IgD-negative memory B cell (primary cell): ENCODE data around the gene SV2B. TPM values are rescaled to one million over a fixed set of nuclear protein-coding genes. Genes with fewer than 3 reads are reported as not detected.

Experiments
- H3K27ac Mint-ChIP-seq, 3 donors: one replicate each; pipeline ENCODE4 v1.8.0; 2020 to 2022; ENCODE audit warnings: mild to moderate bottlenecking in 3 of 3, mixed read lengths in 3 of 3, moderate library complexity in 1 of 3
- H3K27me3 Mint-ChIP-seq: one replicate; pipeline ENCODE4 v1.8.0; 2021; ENCODE audit warnings: mixed read lengths
- H3K36me3 Mint-ChIP-seq: one replicate; pipeline ENCODE4 v1.8.0; 2020; ENCODE audit warnings: mild to moderate bottlenecking, mixed read lengths
- H3K4me1 Mint-ChIP-seq, 3 donors: one replicate each; pipeline ENCODE4 v1.8.0; 2020 to 2022; ENCODE audit warnings: mixed read lengths in 3 of 3, mild to moderate bottlenecking in 1 of 3
- H3K4me3 Mint-ChIP-seq, 4 donors: one replicate each; pipeline ENCODE4 v1.8.0; 2020 to 2022; ENCODE audit warnings: mild to moderate bottlenecking in 4 of 4, mixed read lengths in 4 of 4, moderate library complexity in 3 of 4
- H3K9me3 Mint-ChIP-seq, 3 donors: one replicate each; pipeline ENCODE4 v1.8.0; 2020 to 2021; ENCODE audit warnings: mixed read lengths in 3 of 3, mild to moderate bottlenecking in 1 of 3
- polyA plus RNA-seq: library from polyadenylated mRNA; unstranded; fragments of 300-500 nt; fragmentation: Illumina TruSeq; gene quantifications from one replicate; pipeline ENCODE4 v1.2.3, GENCODE V29; 2021

SV2B gene
- polyA plus RNA-seq, 1 donor from 2014 or later = 0.01 TPM

DNA sequence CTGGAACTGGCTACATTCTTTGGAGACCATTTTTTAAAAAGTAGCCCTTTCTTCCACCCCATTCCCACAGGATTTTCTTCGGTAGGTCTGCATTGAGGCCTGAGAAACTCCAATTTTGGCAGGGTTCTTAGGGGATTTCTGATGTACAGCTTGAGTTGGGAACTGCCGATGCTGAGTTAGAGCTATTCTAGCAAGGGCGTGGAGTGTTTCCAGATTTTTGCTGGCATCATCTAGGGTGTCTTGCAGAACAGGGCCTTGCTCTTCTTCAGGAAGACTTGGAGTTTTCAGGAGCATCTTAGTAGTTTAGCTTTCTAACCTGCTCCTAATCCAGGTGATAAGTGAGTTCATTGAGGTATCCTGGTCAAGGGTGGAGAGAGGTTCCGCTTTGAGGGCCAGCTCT is 41.0 kb downstream of the SV2B start:
- Mint-ChIP-seq H3K27ac (no peak overlapping the region), H3K4me1 (peaks cover 2 to 4% (median 4%) of the 10 kb centered on the region in 3 donors), H3K36me3 (no peaks in the 10 kb centered on the region), H3K9me3 (peaks cover 0 to 6% (median 4%) of the 10 kb centered on the region in 3 donors), H3K27me3 (peaks cover 14% of the 10 kb centered on the region), H3K4me3 (no peak overlapping the region)

GRCh38 chr15:91142106-91142744 is 42.2 kb downstream of the SV2B start:
- Mint-ChIP-seq H3K36me3 (no peaks in the 10 kb centered on the region), H3K4me3 (no peak overlapping the region), H3K27me3 (peaks cover 14% of the 10 kb centered on the region), H3K9me3 (peaks cover 0 to 6% (median 4%) of the 10 kb centered on the region in 3 donors), H3K27ac (no peak overlapping the region), H3K4me1 (peaks cover 2 to 4% (median 4%) of the 10 kb centered on the region in 3 donors)

DNA sequence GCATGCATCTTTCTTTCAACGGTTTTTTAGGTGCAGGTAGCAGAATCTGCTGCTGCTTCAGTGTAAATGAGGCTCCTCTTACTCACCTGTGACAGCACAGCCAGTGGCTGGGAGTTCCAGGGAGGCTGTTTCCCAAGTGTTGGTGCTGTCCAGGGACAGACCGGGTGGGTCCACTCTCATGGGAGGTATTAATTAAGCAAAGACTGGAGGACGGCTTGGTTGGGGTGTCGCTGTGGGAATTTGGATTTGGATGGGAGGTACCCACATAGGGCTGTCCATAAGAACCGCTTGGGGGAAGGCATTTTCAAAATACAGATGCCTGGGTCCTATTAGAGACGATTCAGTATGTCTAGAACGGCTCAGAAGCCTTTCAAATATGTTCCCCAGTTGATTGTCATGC is 42.9 kb downstream of the SV2B start:
- H3K27me3 Mint-ChIP-seq = peaks cover 14% of the 10 kb centered on the region
- H3K4me3 Mint-ChIP-seq = no peak overlapping the region
- no peak overlapping the region for H3K27ac Mint-ChIP-seq
- peaks cover 0 to 2% (median 0%) of the 10 kb centered on the region in 3 donors for H3K9me3 Mint-ChIP-seq
- peaks cover 2 to 4% (median 4%) of the 10 kb centered on the region in 3 donors for H3K4me1 Mint-ChIP-seq
- no peaks in the 10 kb centered on the region for H3K36me3 Mint-ChIP-seq

- no peak overlapping the region for H3K4me3 Mint-ChIP-seq
- no peaks in the 10 kb centered on the region for H3K9me3 Mint-ChIP-seq
- H3K4me1 Mint-ChIP-seq = peaks cover 2 to 4% (median 4%) of the 10 kb centered on the region in 3 donors
- no peaks in the 10 kb centered on the region for H3K36me3 Mint-ChIP-seq
- peaks cover 19% of the 10 kb centered on the region for H3K27me3 Mint-ChIP-seq
- no peak overlapping the region for H3K27ac Mint-ChIP-seq
Measured at GRCh38 chr15:91146728-91147127, 46.7 kb downstream of the SV2B start.

- no peaks in the 10 kb centered on the region for H3K9me3 Mint-ChIP-seq
- H3K27ac Mint-ChIP-seq = no peak overlapping the region
- H3K36me3 Mint-ChIP-seq = no peaks in the 10 kb centered on the region
- no peaks in the 10 kb centered on the region for H3K4me1 Mint-ChIP-seq
- no peak overlapping the region for H3K4me3 Mint-ChIP-seq
- peaks cover 23% of the 10 kb centered on the region for H3K27me3 Mint-ChIP-seq
Measured at GRCh38 chr15:91148243-91148642, 48.2 kb downstream of the SV2B start.

DNA sequence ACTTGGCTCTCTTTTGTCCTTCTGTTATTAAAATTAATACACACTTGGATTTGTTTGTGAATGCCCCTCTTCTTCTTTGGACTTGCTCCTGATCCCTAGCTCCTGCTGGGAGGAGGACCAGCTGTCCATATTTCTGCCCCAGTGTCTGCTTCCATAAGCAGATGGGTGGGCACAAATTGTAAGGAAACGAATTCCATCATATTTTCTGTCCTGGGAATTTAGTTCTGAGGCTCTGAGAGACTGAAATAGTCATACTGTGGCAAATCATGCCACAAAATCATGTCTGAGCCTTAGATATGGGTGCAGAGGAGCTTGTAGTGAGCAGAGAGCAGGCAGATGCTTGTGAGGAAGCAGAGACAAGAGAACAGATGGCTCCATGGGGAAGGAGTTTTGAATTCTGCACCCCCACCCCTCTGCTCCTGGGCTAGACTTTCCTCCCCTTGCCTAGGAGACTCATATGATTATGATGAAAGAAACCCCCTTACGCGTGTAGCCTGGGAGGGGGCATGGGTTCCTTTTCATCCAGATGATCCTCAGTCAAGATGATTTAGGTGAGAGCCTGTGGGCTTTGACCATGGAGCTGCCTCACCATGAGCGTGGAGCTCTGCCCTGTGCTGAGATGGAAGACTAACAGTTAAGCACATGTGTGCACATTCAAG is 50.6 kb downstream of the SV2B start:
- H3K36me3 Mint-ChIP-seq = peaks cover 2% of the 10 kb centered on the region
- H3K4me1 Mint-ChIP-seq = no peaks in the 10 kb centered on the region
- H3K4me3 Mint-ChIP-seq = peak overlapping the region in 1 of 4 donors; percentile 64
- no peaks in the 10 kb centered on the region for H3K9me3 Mint-ChIP-seq
- H3K27ac Mint-ChIP-seq = no peak overlapping the region
- peaks cover 33% of the 10 kb centered on the region for H3K27me3 Mint-ChIP-seq

DNA sequence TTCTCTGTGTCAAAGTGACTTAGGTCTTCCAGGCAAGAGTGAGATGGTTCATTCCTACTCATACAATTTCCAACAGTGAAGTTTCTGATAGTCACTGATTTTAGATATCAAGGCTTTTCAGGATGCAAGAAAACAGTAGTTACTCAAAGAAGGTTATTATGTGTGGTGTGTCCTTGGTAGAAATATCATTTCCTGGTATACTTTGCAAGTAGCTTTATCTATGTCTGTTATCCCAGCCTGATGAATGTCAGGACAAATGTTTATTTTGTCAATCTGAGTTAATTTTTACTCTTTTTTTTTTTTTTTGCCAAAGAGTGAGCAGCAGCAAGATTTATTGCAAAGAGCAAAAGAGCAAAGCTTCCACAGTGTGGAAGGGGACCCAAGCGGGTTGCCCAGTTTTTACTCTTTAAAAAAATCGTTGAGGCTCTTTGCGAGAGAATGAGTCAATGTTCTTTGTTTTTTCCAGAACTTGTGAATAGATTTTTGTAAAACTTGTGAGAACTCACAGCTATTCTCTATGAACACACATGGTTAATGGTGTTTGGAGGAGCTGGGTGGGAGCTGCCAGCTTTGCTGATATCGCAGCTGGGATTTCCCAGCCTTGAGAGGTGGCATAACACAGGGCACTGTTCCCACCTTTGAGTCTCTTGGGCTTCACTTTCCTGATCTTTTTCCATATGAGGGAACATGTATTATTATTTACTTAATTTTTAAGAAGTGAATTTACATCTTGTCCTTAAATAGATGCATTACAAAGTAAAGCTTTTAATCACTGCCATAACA is 51.9 kb downstream of the SV2B start:
- Mint-ChIP-seq H3K4me1 (peaks cover 0 to 1% (median 0%) of the 10 kb centered on the region in 3 donors), H3K27ac (no peak overlapping the region), H3K9me3 (no peaks in the 10 kb centered on the region), H3K36me3 (peaks cover 2% of the 10 kb centered on the region), H3K27me3 (peaks cover 38% of the 10 kb centered on the region), H3K4me3 (no peak overlapping the region)

GRCh38 chr15:91152896-91153581 is 53.0 kb downstream of the SV2B start:
- H3K27me3 Mint-ChIP-seq = peaks cover 36% of the 10 kb centered on the region
- peaks cover 2% of the 10 kb centered on the region for H3K36me3 Mint-ChIP-seq
- peaks cover 0 to 1% (median 0%) of the 10 kb centered on the region in 3 donors for H3K4me1 Mint-ChIP-seq
- no peak overlapping the region for H3K27ac Mint-ChIP-seq
- no peak overlapping the region for H3K4me3 Mint-ChIP-seq
- H3K9me3 Mint-ChIP-seq = no peaks in the 10 kb centered on the region

DNA sequence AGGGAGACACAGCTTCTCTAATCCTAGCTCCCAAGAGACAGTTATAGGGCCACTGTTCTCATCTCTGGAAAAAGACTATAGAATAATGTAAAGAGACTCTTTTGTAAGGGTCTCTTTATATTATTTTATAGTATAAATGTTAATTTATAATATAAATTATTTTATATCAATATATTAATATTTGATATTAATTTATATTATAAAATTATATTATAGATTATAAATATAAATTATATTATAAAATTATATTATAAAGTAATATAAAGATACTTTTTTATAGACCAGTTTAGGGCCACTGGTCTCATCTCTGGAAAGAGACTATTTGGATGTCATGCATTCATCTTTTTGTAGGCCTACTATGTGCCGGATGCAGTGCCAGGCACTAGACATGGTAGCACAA is 53.9 kb downstream of the SV2B start:
- Mint-ChIP-seq H3K4me1 (peaks cover 0 to 1% (median 0%) of the 10 kb centered on the region in 3 donors), H3K4me3 (no peak overlapping the region), H3K27me3 (peaks cover 32% of the 10 kb centered on the region), H3K27ac (no peak overlapping the region), H3K36me3 (peaks cover 2% of the 10 kb centered on the region), H3K9me3 (no peaks in the 10 kb centered on the region)

- no peak overlapping the region for H3K27ac Mint-ChIP-seq
- peaks cover 28% of the 10 kb centered on the region for H3K27me3 Mint-ChIP-seq
- H3K9me3 Mint-ChIP-seq = no peaks in the 10 kb centered on the region
- H3K4me1 Mint-ChIP-seq = peaks cover 0 to 1% (median 0%) of the 10 kb centered on the region in 3 donors
- H3K36me3 Mint-ChIP-seq = peaks cover 2% of the 10 kb centered on the region
- H3K4me3 Mint-ChIP-seq = peak overlapping the region in 1 of 4 donors; percentile 45
Measured at GRCh38 chr15:91156175-91156726, 56.2 kb downstream of the SV2B start.

GRCh38 chr15:91158415-91159394 is 58.6 kb downstream of the SV2B start:
- Mint-ChIP-seq H3K4me3 (peak overlapping the region in 1 of 4 donors; percentile 29), H3K27me3 (peaks cover 19% of the 10 kb centered on the region), H3K27ac (no peak overlapping the region), H3K4me1 (peaks cover 0 to 1% (median 0%) of the 10 kb centered on the region in 3 donors), H3K36me3 (no peaks in the 10 kb centered on the region), H3K9me3 (peaks cover 0 to 3% (median 0%) of the 10 kb centered on the region in 3 donors)

DNA sequence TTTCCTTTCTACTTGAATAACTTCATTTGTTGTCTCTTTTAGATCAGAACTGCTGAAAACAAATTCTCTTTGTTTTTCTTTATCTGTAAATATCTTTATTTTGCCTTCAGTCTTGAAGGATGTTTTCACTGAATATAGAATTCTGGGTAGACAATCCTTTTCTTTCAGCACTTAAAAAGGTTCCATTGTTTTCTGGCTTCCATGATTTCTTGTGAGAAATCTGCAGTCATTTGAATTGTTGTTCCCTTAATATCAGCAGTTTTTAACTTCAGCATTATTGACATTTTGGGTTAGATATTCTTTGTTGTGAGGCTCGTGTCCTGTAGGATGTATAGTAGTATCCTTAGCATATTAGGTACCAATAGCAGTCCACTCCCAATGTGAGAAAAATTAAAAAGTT is 65.8 kb downstream of the SV2B start:
- Mint-ChIP-seq H3K9me3 (peaks cover 5 to 23% (median 8%) of the 10 kb centered on the region in 3 donors), H3K4me1 (no peaks in the 10 kb centered on the region), H3K4me3 (peak overlapping the region in 1 of 4 donors; percentile 6), H3K27me3 (peaks cover 8% of the 10 kb centered on the region), H3K36me3 (peaks cover 2% of the 10 kb centered on the region), H3K27ac (no peak overlapping the region)

DNA sequence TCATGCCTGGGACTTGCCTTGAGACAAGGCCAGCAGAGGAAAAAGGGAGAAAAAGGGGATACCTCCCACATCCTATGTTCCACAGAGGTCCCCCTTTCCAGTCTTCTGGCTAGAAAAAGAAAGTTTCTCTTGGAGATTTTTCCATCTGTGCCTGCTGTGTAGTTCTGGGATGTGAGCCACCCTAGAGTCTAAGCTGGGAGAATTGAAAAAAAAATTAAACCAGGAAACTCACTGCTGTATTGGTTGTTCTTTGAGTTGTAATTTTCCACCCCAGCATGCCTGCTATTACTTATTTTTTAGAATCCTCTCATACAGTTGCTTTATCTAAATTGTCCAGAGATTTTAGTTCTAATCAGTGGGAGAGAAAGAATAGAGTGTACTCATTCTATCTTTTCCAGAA is 68.4 kb downstream of the SV2B start:
- H3K9me3 Mint-ChIP-seq = peaks cover 2 to 23% (median 14%) of the 10 kb centered on the region in 3 donors
- H3K4me1 Mint-ChIP-seq = no peaks in the 10 kb centered on the region
- peak overlapping the region in 1 of 4 donors; percentile 23 for H3K4me3 Mint-ChIP-seq
- H3K36me3 Mint-ChIP-seq = peaks cover 2% of the 10 kb centered on the region
- H3K27ac Mint-ChIP-seq = no peak overlapping the region
- H3K27me3 Mint-ChIP-seq = peaks cover 8% of the 10 kb centered on the region
